ENCODE results near the gene SPRYD3.
A peak's percentile ranks its signal among the peaks of the same experiment; 100 is the strongest.

Gene SPRYD3

DNA sequence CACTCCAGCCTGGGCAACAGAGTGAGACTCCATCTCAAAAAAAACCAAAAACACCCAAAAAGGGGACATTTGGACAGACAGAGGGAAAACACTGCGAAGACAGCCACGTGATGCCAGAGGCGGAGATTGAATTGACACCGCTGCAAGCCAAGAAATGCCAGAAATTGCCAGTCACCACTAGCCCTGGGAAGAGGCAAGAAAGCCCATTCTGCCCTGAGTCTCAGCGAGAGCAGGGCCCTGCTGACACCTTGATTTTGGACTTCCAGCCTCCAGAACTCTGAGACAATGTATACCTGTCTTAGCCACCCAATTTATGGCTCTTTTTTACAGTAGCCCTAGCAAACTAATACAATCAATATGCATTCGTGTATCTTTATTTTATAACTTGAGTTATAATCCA, 10.9 kb upstream of the SPRYD3 start:
- no peak overlapping the region for H3K4me3 ChIP-seq (ENCODE audit: control insufficient read depth, low read depth, low read length)
- no peak for DNase-seq (ENCODE audit: low read depth)
- TF ChIP-seq CTCF (IDR thresholded peaks at IDR 0.05; ENCODE audit: control insufficient read depth, insufficient read depth, low read depth, low read length, missing control alignments), result no peak

GRCh38 chr12:53086361-53086760, 7.2 kb upstream of the SPRYD3 start:
- DNase-seq (ENCODE audit: low read depth), result no peak
- H3K4me3 ChIP-seq (ENCODE audit: control insufficient read depth, low read depth, low read length), result no peak overlapping the region
- TF ChIP-seq CTCF (IDR thresholded peaks at IDR 0.05; ENCODE audit: control insufficient read depth, insufficient read depth, low read depth, low read length, missing control alignments), result no peak

- no peak for TF ChIP-seq CTCF (IDR thresholded peaks at IDR 0.05; ENCODE audit: control insufficient read depth, insufficient read depth, low read depth, low read length, missing control alignments)
- DNase-seq (ENCODE audit: low read depth), result no peak
- H3K4me3 ChIP-seq (ENCODE audit: control insufficient read depth, low read depth, low read length), result no peak overlapping the region
Observed at GRCh38 chr12:53082637-53083175, 3.5 kb upstream of the SPRYD3 start.

- TF ChIP-seq CTCF (IDR thresholded peaks at IDR 0.05; ENCODE audit: control insufficient read depth, insufficient read depth, low read depth, low read length, missing control alignments), result no peak
- DNase-seq (ENCODE audit: low read depth), result no peak
- peak overlapping the region; percentile 71 for H3K4me3 ChIP-seq (ENCODE audit: control insufficient read depth, low read depth, low read length)
Observed at GRCh38 chr12:53078425-53079225, 565 bp downstream of the SPRYD3 start.

- DNase-seq (ENCODE audit: low read depth), result no peak
- no peak for TF ChIP-seq CTCF (IDR thresholded peaks at IDR 0.05; ENCODE audit: control insufficient read depth, insufficient read depth, low read depth, low read length, missing control alignments)
- no peak overlapping the region for H3K4me3 ChIP-seq (ENCODE audit: control insufficient read depth, low read depth, low read length)
Observed at GRCh38 chr12:53077030-53077429, 2.2 kb downstream of the SPRYD3 start.

DNA sequence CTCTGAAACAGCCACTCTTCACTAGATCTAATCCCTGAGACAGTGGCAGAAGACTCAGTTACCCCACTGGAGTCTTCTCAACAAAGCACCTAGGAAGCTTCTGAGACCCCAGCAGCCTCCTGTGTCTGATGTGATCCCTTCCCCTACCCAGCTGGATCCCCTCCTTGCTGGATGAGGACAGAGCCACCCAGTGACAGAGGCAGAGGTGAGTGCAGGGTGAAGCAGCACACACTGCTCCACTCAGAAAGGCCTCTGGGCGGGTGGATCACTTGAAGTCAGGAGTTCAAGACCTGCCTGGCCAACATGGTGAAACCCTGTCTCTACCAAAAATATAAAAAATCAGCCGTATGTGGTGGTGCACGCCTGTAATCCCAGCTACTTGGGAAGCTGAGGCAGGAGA, 2.7 kb downstream of the SPRYD3 start:
- H3K4me3 ChIP-seq (ENCODE audit: control insufficient read depth, low read depth, low read length), result no peak overlapping the region
- no peak for DNase-seq (ENCODE audit: low read depth)
- no peak for TF ChIP-seq CTCF (IDR thresholded peaks at IDR 0.05; ENCODE audit: control insufficient read depth, insufficient read depth, low read depth, low read length, missing control alignments)

All from AG09309 (cell line).